Ishikawa (cell line): ENCODE results near the gene TBCE.

Experiments used
- CEBPB ChIP-seq: IDR thresholded peaks from 2 replicates; pipeline ENCODE4 v1.6.1; 2012
- CREB1 ChIP-seq: IDR thresholded peaks from 2 replicates; pipeline ENCODE4 v1.6.1; 2012; ENCODE audit warnings: low read depth
- EGR1 ChIP-seq: IDR thresholded peaks from 2 replicates; pipeline ENCODE4 v1.6.1; 2012
- EP300 ChIP-seq: IDR thresholded peaks from 2 replicates; pipeline ENCODE4 v1.6.1; 2012; ENCODE audit warnings: borderline replicate concordance
- FOXM1 ChIP-seq: IDR thresholded peaks from 2 replicates; pipeline ENCODE4 v1.6.1; 2012; ENCODE audit warnings: low read depth, borderline replicate concordance
- NFIC ChIP-seq: IDR thresholded peaks from 2 replicates; pipeline ENCODE4 v1.6.1; 2012
- RAD21 ChIP-seq: IDR thresholded peaks from 2 replicates; pipeline ENCODE4 v1.6.1; 2012; ENCODE audit warnings: low read depth
- TAF1 ChIP-seq: IDR thresholded peaks from 2 replicates; pipeline ENCODE4 v1.6.1; 2012; ENCODE audit warnings: low read depth, mild to moderate bottlenecking
- TCF12 ChIP-seq: IDR thresholded peaks from 2 replicates; pipeline ENCODE4 v1.6.1; 2012; ENCODE audit warnings: low read depth
- TEAD4 ChIP-seq: IDR thresholded peaks from 2 replicates; pipeline ENCODE4 v1.6.1; 2012
- YY1 ChIP-seq: IDR thresholded peaks from 2 replicates; pipeline ENCODE4 v1.6.1; 2012; ENCODE audit warnings: low read depth
- ZBTB7A ChIP-seq: IDR thresholded peaks from 2 replicates; pipeline ENCODE4 v1.6.1; 2012; ENCODE audit warnings: low read depth
- TF ChIP-seq, protein P1 (sequence below): IDR thresholded peaks from 2 replicates; pipeline ENCODE4 v1.6.1; 2012
- TF ChIP-seq, protein P2 (sequence below): IDR thresholded peaks from 2 replicates; pipeline ENCODE4 v1.6.1; 2012; ENCODE audit warnings: low read depth, mild to moderate bottlenecking
- TF ChIP-seq, protein P3 (sequence below): IDR thresholded peaks from 2 replicates; pipeline ENCODE4 v1.6.1; 2012

The TBCE gene

DNA sequence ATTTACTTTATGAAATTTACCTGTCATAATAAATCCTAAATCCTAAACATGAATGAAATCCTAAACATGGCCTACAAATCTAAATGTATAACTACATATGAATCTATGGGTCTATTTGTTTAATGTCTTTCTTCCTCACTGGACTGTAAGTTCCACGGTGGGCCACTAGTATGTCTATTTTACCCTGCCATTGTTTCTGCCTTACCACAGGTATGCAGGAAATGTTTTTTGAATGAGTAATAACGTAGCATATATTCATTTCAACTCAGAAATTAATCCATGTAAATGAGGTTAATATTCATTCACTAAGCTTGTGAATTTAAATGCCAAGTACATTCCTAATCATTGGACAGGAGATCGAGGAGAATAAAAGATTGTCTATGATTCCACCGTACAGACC is 101.7 kb downstream of the TBCE start:
- TF ChIP-seq EP300 (peak; percentile 13; the same call in 1 of the 2 replicates), TEAD4 (peak; percentile 82; the same call in 1 of the 2 replicates)
- TF ChIP-seq, protein P1, sequence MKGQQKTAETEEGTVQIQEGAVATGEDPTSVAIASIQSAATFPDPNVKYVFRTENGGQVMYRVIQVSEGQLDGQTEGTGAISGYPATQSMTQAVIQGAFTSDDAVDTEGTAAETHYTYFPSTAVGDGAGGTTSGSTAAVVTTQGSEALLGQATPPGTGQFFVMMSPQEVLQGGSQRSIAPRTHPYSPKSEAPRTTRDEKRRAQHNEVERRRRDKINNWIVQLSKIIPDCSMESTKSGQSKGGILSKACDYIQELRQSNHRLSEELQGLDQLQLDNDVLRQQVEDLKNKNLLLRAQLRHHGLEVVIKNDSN = no peak

DNA sequence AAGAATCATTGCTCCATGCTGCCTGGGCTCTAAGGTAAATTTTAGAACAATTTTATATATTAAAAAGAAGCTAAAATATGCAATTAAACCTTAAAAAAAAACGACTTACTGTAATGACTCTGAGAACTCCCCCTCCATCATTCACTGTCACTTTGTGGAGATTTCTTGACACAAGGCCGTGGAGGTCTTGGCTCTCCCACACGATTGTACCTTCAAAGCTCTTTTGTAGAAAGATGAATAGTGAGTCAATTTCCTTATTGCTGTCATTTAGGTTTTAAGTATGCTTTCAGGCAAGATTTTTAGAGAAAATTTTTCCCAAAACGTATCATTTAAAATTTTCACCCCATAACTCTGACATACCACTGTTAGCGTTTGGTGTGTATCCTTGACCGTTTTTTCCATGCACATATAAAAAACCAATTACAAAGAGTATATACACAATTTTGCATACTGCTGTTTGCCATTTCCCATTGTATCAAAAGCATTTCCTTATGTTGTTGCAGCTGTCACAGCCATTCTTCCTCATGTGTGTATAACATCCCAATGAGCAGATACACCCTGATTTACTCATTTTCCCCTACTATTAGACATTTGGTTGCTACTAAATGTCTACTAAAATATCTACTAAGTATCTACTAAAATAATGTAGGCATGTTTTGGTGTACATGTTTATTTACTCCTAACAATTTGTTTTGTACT is 103.7 kb downstream of the TBCE start:
- no peak for TF ChIP-seq YY1
- TF ChIP-seq RAD21 = no peak
- no peak for TF ChIP-seq FOXM1
- no peak for TF ChIP-seq TCF12

DNA sequence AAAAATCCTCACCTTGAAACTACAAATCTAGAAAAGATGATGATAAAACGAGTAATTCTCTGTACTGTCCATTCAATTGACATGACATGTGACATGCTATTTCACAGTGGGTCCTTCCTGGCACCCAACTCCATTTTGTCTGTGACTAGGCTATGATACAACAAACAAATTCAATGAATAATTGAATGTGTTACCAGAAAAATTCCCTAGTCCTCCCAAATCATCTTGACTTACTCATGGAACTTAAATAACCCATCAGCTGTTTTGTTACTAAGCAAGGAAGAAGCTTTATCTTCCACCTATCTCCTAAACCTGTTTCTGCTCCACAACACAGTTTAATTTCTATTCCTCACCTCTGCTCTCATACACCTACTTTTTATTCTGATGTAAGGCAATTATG is 106.6 kb downstream of the TBCE start:
- TF ChIP-seq, protein P1 = no peak
- no peak for TF ChIP-seq FOXM1
- no peak for TF ChIP-seq EGR1
- no peak for TF ChIP-seq YY1
- TF ChIP-seq TAF1 = no peak
- no peak for TF ChIP-seq CEBPB
- TF ChIP-seq, protein P2, sequence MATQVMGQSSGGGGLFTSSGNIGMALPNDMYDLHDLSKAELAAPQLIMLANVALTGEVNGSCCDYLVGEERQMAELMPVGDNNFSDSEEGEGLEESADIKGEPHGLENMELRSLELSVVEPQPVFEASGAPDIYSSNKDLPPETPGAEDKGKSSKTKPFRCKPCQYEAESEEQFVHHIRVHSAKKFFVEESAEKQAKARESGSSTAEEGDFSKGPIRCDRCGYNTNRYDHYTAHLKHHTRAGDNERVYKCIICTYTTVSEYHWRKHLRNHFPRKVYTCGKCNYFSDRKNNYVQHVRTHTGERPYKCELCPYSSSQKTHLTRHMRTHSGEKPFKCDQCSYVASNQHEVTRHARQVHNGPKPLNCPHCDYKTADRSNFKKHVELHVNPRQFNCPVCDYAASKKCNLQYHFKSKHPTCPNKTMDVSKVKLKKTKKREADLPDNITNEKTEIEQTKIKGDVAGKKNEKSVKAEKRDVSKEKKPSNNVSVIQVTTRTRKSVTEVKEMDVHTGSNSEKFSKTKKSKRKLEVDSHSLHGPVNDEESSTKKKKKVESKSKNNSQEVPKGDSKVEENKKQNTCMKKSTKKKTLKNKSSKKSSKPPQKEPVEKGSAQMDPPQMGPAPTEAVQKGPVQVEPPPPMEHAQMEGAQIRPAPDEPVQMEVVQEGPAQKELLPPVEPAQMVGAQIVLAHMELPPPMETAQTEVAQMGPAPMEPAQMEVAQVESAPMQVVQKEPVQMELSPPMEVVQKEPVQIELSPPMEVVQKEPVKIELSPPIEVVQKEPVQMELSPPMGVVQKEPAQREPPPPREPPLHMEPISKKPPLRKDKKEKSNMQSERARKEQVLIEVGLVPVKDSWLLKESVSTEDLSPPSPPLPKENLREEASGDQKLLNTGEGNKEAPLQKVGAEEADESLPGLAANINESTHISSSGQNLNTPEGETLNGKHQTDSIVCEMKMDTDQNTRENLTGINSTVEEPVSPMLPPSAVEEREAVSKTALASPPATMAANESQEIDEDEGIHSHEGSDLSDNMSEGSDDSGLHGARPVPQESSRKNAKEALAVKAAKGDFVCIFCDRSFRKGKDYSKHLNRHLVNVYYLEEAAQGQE = no peak
- TF ChIP-seq TEAD4 = no peak
- no peak for TF ChIP-seq CREB1
- no peak for TF ChIP-seq NFIC
- TF ChIP-seq RAD21 = no peak
- no peak for TF ChIP-seq EP300
- TF ChIP-seq TCF12 = no peak
- TF ChIP-seq ZBTB7A = no peak
- TF ChIP-seq, protein P3, sequence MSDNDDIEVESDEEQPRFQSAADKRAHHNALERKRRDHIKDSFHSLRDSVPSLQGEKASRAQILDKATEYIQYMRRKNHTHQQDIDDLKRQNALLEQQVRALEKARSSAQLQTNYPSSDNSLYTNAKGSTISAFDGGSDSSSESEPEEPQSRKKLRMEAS = no peak

DNA sequence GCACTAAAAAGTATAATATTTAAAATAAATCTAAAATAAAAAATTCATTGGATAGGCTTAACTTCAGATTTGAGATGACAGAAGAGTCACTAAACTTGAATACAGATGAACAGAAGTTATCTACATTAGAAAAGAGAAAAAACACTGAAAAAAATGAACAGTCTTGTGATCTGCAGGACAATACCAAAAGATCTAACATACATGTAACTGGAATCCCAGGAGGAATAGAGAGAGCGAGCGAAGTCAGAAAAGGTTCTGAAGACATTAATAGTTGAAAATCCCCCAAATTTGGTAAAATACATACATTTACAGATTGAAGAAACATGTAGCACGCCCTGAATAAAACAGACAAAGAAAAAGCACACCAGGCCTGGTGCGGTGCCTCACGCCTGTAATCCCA is 115.9 kb downstream of the TBCE start:
- no peak for TF ChIP-seq TEAD4
- TF ChIP-seq ZBTB7A = no peak
- TF ChIP-seq NFIC = no peak
- TF ChIP-seq FOXM1 = no peak
- TF ChIP-seq YY1 = no peak
- TF ChIP-seq, protein P2 = no peak
- TF ChIP-seq RAD21 = no peak
- TF ChIP-seq, protein P3 = no peak
- TF ChIP-seq, protein P1 = no peak

DNA sequence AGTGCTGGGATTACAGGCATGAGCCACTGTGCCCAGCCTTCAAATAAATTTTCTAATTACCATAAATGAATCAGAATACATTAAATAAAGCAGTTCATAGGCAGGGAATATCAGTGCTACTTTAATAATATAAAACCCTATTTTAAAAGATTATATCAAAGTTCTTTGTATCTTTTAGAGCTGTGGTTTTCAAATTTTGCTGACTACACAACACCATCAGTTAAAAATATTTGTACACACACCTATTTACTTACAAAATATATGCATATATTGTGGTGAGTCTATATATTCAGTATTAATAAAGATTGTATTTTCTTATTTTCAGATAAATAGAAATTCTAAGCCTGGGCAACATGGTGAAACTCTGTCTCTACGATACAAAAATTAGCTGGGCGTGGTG is 118.3 kb downstream of the TBCE start:
- TF ChIP-seq NFIC (no peak), RAD21 (no peak), TEAD4 (no peak), EGR1 (no peak), CREB1 (no peak)
- TF ChIP-seq, protein P2 = no peak
